Type B pancreatic cell (in vitro differentiated cells): ENCODE measurements around the gene TMEM245. TPM values are rescaled to one million over a fixed set of nuclear protein-coding genes. Genes with fewer than 3 reads are reported as not detected.

Experiments used
- DNase-seq: peaks from one replicate; pipeline ENCODE4 v3.0.0; 2021; ENCODE audit warnings: mixed read lengths; ENCODE audit not compliant: unreplicated experiment; ENCODE audit errors: extremely low spot score
- H3K27ac Mint-ChIP-seq: 2 replicates; pipeline ENCODE4 v1.8.0; 2021; ENCODE audit warnings: mild to moderate bottlenecking, mixed read lengths
- H3K27me3 Mint-ChIP-seq: 2 replicates; pipeline ENCODE4 v1.8.0; 2021; ENCODE audit warnings: mixed read lengths
- H3K36me3 Mint-ChIP-seq: 2 replicates; pipeline ENCODE4 v1.8.0; 2021; ENCODE audit warnings: mixed read lengths
- H3K4me1 Mint-ChIP-seq: one replicate; pipeline ENCODE4 v1.8.0; 2021; ENCODE audit warnings: mixed read lengths; ENCODE audit not compliant: unreplicated experiment
- H3K4me3 Mint-ChIP-seq: 2 replicates; pipeline ENCODE4 v1.8.0; 2021; ENCODE audit warnings: mild to moderate bottlenecking, mixed read lengths
- H3K9me3 Mint-ChIP-seq: 2 replicates; pipeline ENCODE4 v1.8.0; 2021; ENCODE audit warnings: mixed read lengths
- CTCF ChIP-seq: fragments of 200-600 bp; sonication (generic); conservative IDR thresholded peaks from 2 replicates; pipeline ENCODE4 v1.5.0; 2021; ENCODE audit warnings: antibody characterized with exemption, mild to moderate bottlenecking
- total RNA-seq: library from RNA; stranded (reverse); gene quantifications from 2 replicates; pipeline ENCODE4 v1.2.1, GENCODE V29; 2021; ENCODE audit warnings: low replicate concordance

TMEM245 gene
- total RNA-seq, 1 donor from 2014 or later, result 44.4 TPM

GRCh38 chr9:109114670-109115069 is 5.1 kb downstream of the TMEM245 start:
- no peak for DNase-seq
- H3K4me3 Mint-ChIP-seq, result peak overlapping the region; percentile 37
- H3K27ac Mint-ChIP-seq, result peak overlapping the region; percentile 54
- H3K4me1 Mint-ChIP-seq, result peaks cover 57% of the 10 kb centered on the region
- no peak for TF ChIP-seq CTCF
- no peaks in the 10 kb centered on the region for H3K9me3 Mint-ChIP-seq
- H3K27me3 Mint-ChIP-seq, result no peaks in the 10 kb centered on the region
- peaks cover 11% of the 10 kb centered on the region for H3K36me3 Mint-ChIP-seq

DNA sequence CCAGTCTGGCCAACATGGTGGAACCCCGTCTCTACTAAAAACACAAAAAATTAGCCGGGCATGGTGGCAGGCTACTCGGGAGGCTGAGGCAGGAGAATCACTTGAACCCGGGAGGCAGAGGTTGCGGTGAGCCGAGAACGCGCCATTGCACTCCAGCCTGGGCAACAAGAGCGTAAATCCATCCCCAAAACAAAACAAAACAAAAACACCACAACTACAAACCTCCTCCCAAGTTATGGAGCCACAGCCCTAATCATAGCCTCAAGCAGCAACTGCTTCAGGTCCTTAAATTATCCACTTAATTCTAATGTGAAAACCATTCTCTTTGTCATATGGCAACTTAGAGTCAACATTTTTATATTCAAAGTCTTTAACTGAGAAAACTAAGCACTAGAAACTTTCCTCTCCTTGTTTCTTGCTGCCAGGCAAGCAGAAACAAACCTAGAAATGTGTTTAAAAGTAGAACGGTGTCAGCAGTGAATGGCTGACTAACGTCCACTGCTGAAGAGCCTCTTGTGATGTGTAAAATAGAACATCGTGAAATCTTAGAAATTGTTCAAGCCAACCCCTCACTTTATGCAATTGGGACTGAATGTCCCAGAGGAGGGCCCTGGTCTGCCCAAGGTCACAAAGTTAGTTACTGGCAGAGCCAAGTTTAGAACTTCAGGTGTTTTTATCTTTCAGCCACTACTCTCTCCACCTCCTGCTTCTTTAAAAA is 5.7 kb downstream of the TMEM245 start:
- Mint-ChIP-seq H3K36me3 (peaks cover 11% of the 10 kb centered on the region), H3K9me3 (no peaks in the 10 kb centered on the region), H3K4me3 (peak overlapping the region; percentile 14), H3K27me3 (no peaks in the 10 kb centered on the region), H3K4me1 (peaks cover 62% of the 10 kb centered on the region), H3K27ac (peak overlapping the region; percentile 54)
- TF ChIP-seq CTCF, result no peak
- no peak for DNase-seq

- Mint-ChIP-seq H3K36me3 (peaks cover 8% of the 10 kb centered on the region), H3K9me3 (no peaks in the 10 kb centered on the region), H3K4me1 (peaks cover 65% of the 10 kb centered on the region), H3K27ac (no peak overlapping the region), H3K27me3 (no peaks in the 10 kb centered on the region), H3K4me3 (no peak overlapping the region)
- DNase-seq, result no peak
- TF ChIP-seq CTCF, result no peak
These were observed 6.5 kb downstream of the TMEM245 start for GRCh38 chr9:109113254-109113653.

GRCh38 chr9:109110329-109111021 is 9.3 kb downstream of the TMEM245 start:
- no peak for TF ChIP-seq CTCF
- no peaks in the 10 kb centered on the region for H3K9me3 Mint-ChIP-seq
- H3K4me3 Mint-ChIP-seq, result peak overlapping the region; percentile 6
- no peak for DNase-seq
- H3K27ac Mint-ChIP-seq, result peak overlapping the region; percentile 67
- H3K27me3 Mint-ChIP-seq, result no peaks in the 10 kb centered on the region
- peaks cover 61% of the 10 kb centered on the region for H3K4me1 Mint-ChIP-seq
- H3K36me3 Mint-ChIP-seq, result peaks cover 3% of the 10 kb centered on the region

DNA sequence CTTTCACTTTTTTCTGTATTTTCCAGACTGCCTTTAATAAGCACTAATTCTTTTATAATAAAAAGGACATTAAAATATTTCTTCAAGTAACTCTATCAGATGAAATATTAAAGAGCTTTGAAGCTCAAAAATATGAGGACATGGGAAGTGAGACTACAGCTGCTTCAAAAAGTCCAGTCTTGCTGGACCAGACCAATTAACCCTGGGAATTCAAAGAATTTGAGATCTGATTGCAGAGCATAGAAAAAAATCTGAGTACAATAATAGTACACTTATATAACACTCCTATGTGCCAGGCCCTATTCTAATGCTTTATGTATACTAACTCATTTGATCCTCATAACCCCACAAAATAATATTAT is 9.8 kb downstream of the TMEM245 start:
- Mint-ChIP-seq H3K36me3 (peaks cover 8% of the 10 kb centered on the region), H3K9me3 (no peaks in the 10 kb centered on the region), H3K4me3 (no peak overlapping the region), H3K27me3 (no peaks in the 10 kb centered on the region), H3K27ac (peak overlapping the region; percentile 67), H3K4me1 (peaks cover 59% of the 10 kb centered on the region)
- DNase-seq, result no peak
- no peak for TF ChIP-seq CTCF
